Measurements from ENCODE around the gene BCR.

GRCh38 chr22:23294221-23294620 lies 113.9 kb downstream of the BCR start:
- TF ChIP-seq CTCF (IDR thresholded peaks at IDR 0.05): no peak
- no peak for TF ChIP-seq POLR2A (IDR thresholded peaks at IDR 0.05)
